PFSK-1 (cell line): ENCODE data around the gene PRDX5.

Experiments used
- FOXP2 ChIP-seq: optimal IDR thresholded peaks from 2 replicates; pipeline ENCODE3; 2011; ENCODE audit warnings: borderline replicate concordance, control low read depth, inconsistent platforms; ENCODE audit not compliant: insufficient read depth; ENCODE audit errors: extremely low read length, extremely low read depth
- POLR2AphosphoS5 ChIP-seq: IDR thresholded peaks from 2 replicates; pipeline ENCODE4 v1.6.1; 2012; ENCODE audit warnings: low read depth, mild to moderate bottlenecking, control low read depth, low read length, moderate library complexity
- SIN3A ChIP-seq: IDR thresholded peaks from 2 replicates; pipeline ENCODE4 v1.6.1; 2012; ENCODE audit warnings: mild to moderate bottlenecking, low read length, moderate library complexity, borderline replicate concordance; ENCODE audit not compliant: insufficient read depth
- TAF1 ChIP-seq: IDR thresholded peaks from 2 replicates; pipeline ENCODE4 v1.6.1; 2012; ENCODE audit warnings: low read length, control low read depth, borderline replicate concordance; ENCODE audit not compliant: insufficient read depth
- TF ChIP-seq, protein P1 (sequence below), 2 experiments: IDR thresholded peaks; 2 replicates each; pipeline versions ENCODE4 v1.6.1 to v1.8.0; 2011 to 2012; ENCODE audit warnings: low read depth in 2 of 2, low read length in 2 of 2, control low read depth in 1 of 2, inconsistent platforms in 1 of 2, mild to moderate bottlenecking in 1 of 2, moderate library complexity in 1 of 2; ENCODE audit not compliant: insufficient read depth in 1 of 2

PRDX5 gene

DNA sequence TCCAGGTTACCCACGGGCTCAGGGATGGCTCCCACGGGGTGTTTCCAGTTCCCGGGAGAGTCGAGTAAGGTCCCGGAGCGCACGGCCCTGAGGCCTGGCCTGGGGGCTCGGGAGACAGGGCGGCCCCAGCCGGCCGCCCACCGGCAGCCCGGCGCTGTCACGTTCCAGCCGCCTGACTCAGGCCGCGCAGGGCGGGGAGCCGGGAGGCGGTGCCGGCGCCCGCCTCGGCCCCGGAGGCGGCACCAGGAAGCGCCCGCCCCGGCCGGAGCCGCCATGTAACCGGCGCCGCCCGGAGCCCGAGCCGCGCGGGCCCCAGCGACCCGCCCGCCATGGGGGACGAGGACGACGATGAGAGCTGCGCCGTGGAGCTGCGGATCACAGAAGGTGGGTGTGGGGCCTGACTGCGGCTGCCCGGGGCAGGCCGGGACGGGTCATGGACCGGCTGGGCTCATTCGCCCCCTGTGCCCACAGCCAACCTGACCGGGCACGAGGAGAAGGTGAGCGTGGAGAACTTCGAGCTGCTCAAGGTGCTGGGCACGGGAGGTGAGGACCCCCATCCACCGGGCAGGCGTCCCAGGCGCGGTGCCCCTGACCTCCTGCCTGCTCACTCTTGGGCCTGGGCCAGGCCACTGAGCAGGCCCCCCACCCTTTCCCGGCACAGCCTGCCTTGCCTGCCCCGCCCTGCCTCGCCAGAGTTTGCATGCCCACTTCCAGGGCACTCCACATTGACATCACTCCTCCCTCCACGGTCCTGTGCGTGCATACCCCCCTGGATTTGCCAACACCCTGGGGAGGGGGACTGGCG is 41.2 kb downstream of the PRDX5 start, which contains the start of gene RPS6KA4:
TSS of gene RPS6KA4 (plus strand) at position 256 of the 805 bp plus-strand sequence. CDS start at position 330, 74 bp downstream.
- TF ChIP-seq FOXP2 = peak; percentile 21
- peak; percentile 45 for TF ChIP-seq POLR2AphosphoS5
- TF ChIP-seq, protein P1, sequence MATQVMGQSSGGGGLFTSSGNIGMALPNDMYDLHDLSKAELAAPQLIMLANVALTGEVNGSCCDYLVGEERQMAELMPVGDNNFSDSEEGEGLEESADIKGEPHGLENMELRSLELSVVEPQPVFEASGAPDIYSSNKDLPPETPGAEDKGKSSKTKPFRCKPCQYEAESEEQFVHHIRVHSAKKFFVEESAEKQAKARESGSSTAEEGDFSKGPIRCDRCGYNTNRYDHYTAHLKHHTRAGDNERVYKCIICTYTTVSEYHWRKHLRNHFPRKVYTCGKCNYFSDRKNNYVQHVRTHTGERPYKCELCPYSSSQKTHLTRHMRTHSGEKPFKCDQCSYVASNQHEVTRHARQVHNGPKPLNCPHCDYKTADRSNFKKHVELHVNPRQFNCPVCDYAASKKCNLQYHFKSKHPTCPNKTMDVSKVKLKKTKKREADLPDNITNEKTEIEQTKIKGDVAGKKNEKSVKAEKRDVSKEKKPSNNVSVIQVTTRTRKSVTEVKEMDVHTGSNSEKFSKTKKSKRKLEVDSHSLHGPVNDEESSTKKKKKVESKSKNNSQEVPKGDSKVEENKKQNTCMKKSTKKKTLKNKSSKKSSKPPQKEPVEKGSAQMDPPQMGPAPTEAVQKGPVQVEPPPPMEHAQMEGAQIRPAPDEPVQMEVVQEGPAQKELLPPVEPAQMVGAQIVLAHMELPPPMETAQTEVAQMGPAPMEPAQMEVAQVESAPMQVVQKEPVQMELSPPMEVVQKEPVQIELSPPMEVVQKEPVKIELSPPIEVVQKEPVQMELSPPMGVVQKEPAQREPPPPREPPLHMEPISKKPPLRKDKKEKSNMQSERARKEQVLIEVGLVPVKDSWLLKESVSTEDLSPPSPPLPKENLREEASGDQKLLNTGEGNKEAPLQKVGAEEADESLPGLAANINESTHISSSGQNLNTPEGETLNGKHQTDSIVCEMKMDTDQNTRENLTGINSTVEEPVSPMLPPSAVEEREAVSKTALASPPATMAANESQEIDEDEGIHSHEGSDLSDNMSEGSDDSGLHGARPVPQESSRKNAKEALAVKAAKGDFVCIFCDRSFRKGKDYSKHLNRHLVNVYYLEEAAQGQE (IDR thresholded peaks at IDR 0.05; ENCODE audit: insufficient read depth in 1 of 2, low read depth in 2 of 2, low read length in 2 of 2) = no peak
- no peak for TF ChIP-seq SIN3A
- TF ChIP-seq TAF1 = no peak

DNA sequence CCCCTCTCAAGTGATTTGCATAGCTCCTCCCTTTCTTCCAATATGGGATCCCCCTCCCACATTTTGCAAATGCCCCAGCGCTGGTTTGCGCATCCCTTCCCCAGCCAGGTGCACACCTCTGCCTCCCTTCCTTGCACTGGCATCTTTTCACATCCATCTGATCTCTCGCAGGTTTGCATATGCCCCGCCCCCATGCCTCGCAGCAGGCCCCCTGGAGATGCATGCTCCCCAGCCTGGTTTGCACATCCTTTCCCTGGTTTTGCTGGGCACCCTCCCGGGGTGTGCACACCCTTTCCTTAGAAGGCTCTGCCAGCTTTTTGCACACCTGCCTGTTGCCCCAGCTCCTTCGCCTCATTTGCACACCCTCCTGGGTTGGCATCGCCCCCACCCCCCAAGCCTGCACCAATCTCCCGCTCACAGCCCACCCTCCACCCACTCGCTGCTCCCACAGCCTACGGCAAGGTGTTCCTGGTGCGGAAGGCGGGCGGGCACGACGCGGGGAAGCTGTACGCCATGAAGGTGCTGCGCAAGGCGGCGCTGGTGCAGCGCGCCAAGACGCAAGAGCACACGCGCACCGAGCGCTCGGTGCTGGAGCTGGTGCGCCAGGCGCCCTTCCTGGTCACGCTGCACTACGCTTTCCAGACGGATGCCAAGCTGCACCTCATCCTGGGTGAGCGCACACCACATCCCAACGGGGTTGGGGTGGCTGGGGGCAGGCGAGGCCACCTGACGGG is 42.0 kb downstream of the PRDX5 start:
- no peak for TF ChIP-seq POLR2AphosphoS5
- TF ChIP-seq FOXP2 = no peak
- TF ChIP-seq, protein P1 (IDR thresholded peaks at IDR 0.05; ENCODE audit: insufficient read depth in 1 of 2, low read depth in 2 of 2, low read length in 2 of 2) = no peak
- TF ChIP-seq TAF1 = no peak
- TF ChIP-seq SIN3A = no peak

DNA sequence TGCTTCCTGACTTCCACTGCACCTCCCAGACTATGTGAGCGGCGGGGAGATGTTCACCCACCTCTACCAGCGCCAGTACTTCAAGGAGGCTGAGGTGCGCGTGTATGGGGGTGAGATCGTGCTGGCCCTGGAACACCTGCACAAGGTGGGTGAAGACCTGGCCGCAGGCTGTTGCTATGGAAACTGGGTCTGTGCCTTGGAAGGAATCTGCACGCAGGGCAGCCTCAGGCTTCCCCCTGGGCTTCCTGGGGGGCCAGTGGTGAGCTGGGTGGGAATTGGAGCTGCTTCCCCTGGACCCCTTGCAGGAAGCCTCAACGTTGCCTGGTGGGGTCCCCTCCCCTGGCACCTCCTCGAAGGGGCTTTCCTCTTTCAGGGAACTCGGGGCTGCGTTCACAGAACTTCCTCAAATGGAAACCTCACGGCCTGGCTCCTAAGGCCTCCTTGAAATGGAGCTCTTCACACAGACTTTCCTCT is 42.6 kb downstream of the PRDX5 start:
- TF ChIP-seq, protein P1 (IDR thresholded peaks at IDR 0.05; ENCODE audit: insufficient read depth in 1 of 2, low read depth in 2 of 2, low read length in 2 of 2) = no peak
- TF ChIP-seq FOXP2 (no peak), SIN3A (no peak), TAF1 (no peak), POLR2AphosphoS5 (no peak)

DNA sequence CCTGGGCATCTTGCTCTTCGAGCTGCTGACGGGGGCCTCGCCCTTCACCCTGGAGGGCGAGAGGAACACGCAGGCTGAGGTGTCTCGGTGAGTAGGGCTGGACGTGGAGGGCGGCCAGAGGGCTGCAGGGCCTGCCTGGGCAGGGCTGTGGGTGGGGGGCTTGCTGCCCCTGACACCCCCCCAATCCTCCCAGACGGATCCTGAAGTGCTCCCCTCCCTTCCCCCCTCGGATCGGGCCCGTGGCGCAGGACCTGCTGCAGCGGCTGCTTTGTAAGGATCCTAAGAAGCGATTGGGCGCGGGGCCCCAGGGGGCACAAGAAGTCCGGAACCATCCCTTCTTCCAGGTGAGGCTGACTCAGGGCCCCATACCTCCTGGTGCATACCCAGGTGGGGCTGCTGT is 43.7 kb downstream of the PRDX5 start:
- no peak for TF ChIP-seq TAF1
- TF ChIP-seq, protein P1 (IDR thresholded peaks at IDR 0.05; ENCODE audit: insufficient read depth in 1 of 2, low read depth in 2 of 2, low read length in 2 of 2) = no peak
- TF ChIP-seq FOXP2 = no peak
- no peak for TF ChIP-seq POLR2AphosphoS5
- no peak for TF ChIP-seq SIN3A
